GM18868 (cell line): Measurements from ENCODE around the gene VPS4A.
"Not testable (repeated sequence)": the region's sequence is repeated elsewhere in the genome, so short reads cannot be mapped to it uniquely, and the experiment has no call there.

Source experiments
- ATAC-seq: cut with Tn5 transposase; IDR thresholded peaks from one replicate; pipeline ENCODE4 v1.9.1; 2021; ENCODE audit warnings: mild to moderate bottlenecking, moderate library complexity; ENCODE audit not compliant: unreplicated experiment

Gene VPS4A

GRCh38 chr16:69326172-69326873, 15.2 kb downstream of the VPS4A start:
- no peak for ATAC-seq

- no peak for ATAC-seq
Measured at GRCh38 chr16:69327585-69328310, 16.6 kb downstream of the VPS4A start.

GRCh38 chr16:69328854-69329316, 17.7 kb downstream of the VPS4A start:
- ATAC-seq: no peak

- peak; percentile 31 for ATAC-seq
Measured at GRCh38 chr16:69329369-69330285, 18.5 kb downstream of the VPS4A start.

- peak; percentile 95 for ATAC-seq
Measured at GRCh38 chr16:69330286-69331109, 19.3 kb downstream of the VPS4A start, which contains the start of gene PDF. PDF (minus strand) TSS chr16:69330588; CDS start chr16:69330570, 18 bp downstream.

GRCh38 chr16:69334696-69335095, 23.5 kb downstream of the VPS4A start:
- no peak for ATAC-seq

- no peak for ATAC-seq
Measured at GRCh38 chr16:69338557-69339288, 27.6 kb downstream of the VPS4A start.

GRCh38 chr16:69339289-69340094, 28.3 kb downstream of the VPS4A start, which contains the start of the genes COG8 and NIP7:
COG8 (minus strand) TSS chr16:69339564; CDS start chr16:69339552, 12 bp downstream.
NIP7 (plus strand) TSS chr16:69339772; CDS start chr16:69339830, 58 bp downstream.
- ATAC-seq: peak; percentile 97

GRCh38 chr16:69340095-69340644, 29.0 kb downstream of the VPS4A start:
- no peak for ATAC-seq

- no peak for ATAC-seq
Measured at GRCh38 chr16:69344171-69344570, 33.0 kb downstream of the VPS4A start.

GRCh38 chr16:69345923-69346322, 34.8 kb downstream of the VPS4A start:
- no peak for ATAC-seq

- ATAC-seq: no peak
Measured at GRCh38 chr16:69346683-69347082, 35.5 kb downstream of the VPS4A start.

- ATAC-seq: no peak
Measured at GRCh38 chr16:69348222-69348621, 37.1 kb downstream of the VPS4A start.

GRCh38 chr16:69349536-69349935, 38.4 kb downstream of the VPS4A start:
- no peak for ATAC-seq

- no peak for ATAC-seq
Measured at GRCh38 chr16:69350536-69351133, 39.5 kb downstream of the VPS4A start.

- no peak for ATAC-seq
Measured at GRCh38 chr16:69351309-69352027, 40.3 kb downstream of the VPS4A start, which contains the start of gene TMED6. TMED6 (minus strand) TSS chr16:69351786; CDS start chr16:69351753, 33 bp downstream.

GRCh38 chr16:69360070-69360469, 48.9 kb downstream of the VPS4A start:
- ATAC-seq: not testable (repeated sequence)
